Activated T-helper 1 cell treated with anti-CD3 and anti-CD28 coated beads, Interleukin-12 subunit alpha, Interleukin-12 subunit beta, Interleukin-2, Interleukin-4 antibody, amounts not matched to agents 30 ng/mL and 10 ng/mL and 1 ng/mL, durations not matched to agents 14 hours and 24 hours and 36 hours (primary cell): ENCODE measurements around the gene ECI2. TPM values are rescaled to one million over a fixed set of nuclear protein-coding genes. Genes with fewer than 3 reads are reported as not detected.

Experiments
- DNase-seq: peaks from one replicate; pipeline ENCODE4 v3.0.0; 2021; ENCODE audit warnings: low spot score
- H3K27ac Mint-ChIP-seq: one replicate; pipeline ENCODE4 v1.8.0; 2021; ENCODE audit warnings: mild to moderate bottlenecking, mixed read lengths
- H3K27me3 Mint-ChIP-seq: one replicate; pipeline ENCODE4 v1.8.0; 2022; ENCODE audit warnings: mild to moderate bottlenecking, moderate library complexity, mixed read lengths; ENCODE audit not compliant: insufficient read depth
- H3K36me3 Mint-ChIP-seq: one replicate; pipeline ENCODE4 v1.8.0; 2021; ENCODE audit warnings: low read depth, mixed read lengths
- H3K4me1 Mint-ChIP-seq: one replicate; pipeline ENCODE4 v1.8.0; 2021; ENCODE audit warnings: low read depth, mixed read lengths
- H3K4me3 Mint-ChIP-seq: one replicate; pipeline ENCODE4 v1.8.0; 2021; ENCODE audit warnings: mild to moderate bottlenecking, moderate library complexity, mixed read lengths
- H3K9me3 Mint-ChIP-seq: one replicate; pipeline ENCODE4 v1.8.0; 2021; ENCODE audit warnings: mixed read lengths
- intact Hi-C: fragments of 100-400 bp; cut with micrococcal nuclease; formaldehyde crosslinking; loops from one replicate; pipeline ENCODE4 v1.15.1; 2024
- total RNA-seq: library from RNA; stranded (reverse); gene quantifications from 2 replicates; pipeline ENCODE4 v1.2.3, GENCODE V29; 2022

The ECI2 gene, protein sequence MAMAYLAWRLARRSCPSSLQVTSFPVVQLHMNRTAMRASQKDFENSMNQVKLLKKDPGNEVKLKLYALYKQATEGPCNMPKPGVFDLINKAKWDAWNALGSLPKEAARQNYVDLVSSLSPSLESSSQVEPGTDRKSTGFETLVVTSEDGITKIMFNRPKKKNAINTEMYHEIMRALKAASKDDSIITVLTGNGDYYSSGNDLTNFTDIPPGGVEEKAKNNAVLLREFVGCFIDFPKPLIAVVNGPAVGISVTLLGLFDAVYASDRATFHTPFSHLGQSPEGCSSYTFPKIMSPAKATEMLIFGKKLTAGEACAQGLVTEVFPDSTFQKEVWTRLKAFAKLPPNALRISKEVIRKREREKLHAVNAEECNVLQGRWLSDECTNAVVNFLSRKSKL
- total RNA-seq = 12.5 and 13.4 TPM in 2 replicates

DNA sequence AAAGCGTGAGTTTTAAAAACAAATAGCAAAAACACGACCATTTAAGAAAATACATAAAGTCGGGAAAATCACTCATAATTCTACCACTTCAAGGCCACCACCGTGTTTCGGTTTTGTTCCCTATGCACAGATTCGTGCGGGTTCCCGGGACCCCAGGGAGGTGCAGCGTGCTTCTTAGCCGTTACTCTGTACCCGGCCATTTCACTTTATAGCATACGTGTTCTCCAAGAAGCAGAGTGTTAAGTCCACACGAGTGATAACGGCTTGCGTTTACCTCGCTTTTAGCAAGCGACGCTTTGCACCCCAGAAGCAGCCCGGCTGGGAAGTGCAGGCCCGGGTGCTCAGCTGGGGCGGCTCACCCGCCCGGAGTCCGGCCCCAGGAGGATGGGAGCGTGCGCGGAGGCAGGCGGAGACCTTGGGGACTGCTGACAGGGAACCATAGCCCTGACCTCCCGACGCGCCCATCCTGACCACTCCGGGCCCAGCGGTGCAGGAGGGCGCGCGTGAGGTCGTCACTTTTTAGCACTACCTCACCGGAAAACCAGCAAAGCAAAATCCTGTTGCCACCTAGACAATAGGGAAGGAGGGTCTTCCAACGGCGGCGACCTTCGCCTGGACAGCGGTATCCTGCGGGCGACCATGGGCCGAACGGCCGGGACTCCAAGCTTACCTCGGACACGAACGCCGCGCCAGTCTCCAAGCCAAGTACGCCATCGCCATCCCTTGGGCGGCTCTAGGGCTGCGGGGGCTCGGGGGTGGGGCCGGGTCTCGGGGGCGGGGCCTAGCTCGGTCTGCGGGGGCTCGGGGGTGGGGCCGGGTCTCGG is at the start of gene ECI2:
Gene ECI2, minus strand, starts transcription at position 735 of the 824 bp plus-strand sequence. Its CDS starts 15 bp downstream, at position 720.
- Mint-ChIP-seq H3K36me3 (peaks cover 24% of the 10 kb centered on the region), H3K27ac (peak within 1 kb of the TSS; percentile 90), H3K9me3 (no peaks in the 10 kb centered on the region), H3K4me1 (peaks cover 27% of the 10 kb centered on the region), H3K4me3 (peak within 1 kb of the TSS; percentile 86), H3K27me3 (peaks cover 4% of the 10 kb centered on the region)
- intact Hi-C loops = loop anchor here (1.0 to 10.0 kb wide), 15 partner anchors 20 to 1368 kb away; partner anchors contain the start of genes BPHL, CDYL, FAM50B and FARS2
- peak; percentile 69 for DNase-seq

DNA sequence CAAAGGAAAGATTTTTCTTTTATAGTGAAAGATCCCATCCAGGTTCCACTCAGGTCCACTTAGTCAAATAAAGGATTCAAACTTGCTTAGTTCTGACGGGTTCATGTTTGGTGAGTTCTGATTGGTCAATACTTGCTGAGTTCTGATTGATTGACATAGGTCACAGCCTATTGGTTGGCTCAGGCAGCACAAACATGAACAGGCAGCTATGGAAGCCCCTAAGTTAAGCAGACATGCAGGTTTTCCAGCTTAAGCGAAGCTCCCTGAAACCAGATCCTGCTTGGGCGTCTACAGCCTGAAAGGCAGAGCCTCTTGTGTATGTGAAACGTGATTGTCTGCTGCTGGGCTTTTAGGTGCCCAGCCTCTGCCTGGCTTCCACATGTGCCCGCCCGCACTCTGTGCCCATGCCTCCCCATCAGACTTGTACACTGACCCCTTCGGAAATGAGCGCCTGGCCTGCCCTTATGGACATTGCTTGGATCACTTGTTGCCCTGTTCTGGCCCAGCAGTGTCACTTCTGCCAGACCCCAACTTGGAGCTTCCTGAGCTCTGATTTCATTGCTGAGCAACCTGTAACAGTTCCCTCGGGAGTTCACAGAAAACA is 45.4 kb upstream of the ECI2 start:
- no peak for DNase-seq
- H3K4me3 Mint-ChIP-seq = no peak overlapping the region
- H3K9me3 Mint-ChIP-seq = no peaks in the 10 kb centered on the region

DNA sequence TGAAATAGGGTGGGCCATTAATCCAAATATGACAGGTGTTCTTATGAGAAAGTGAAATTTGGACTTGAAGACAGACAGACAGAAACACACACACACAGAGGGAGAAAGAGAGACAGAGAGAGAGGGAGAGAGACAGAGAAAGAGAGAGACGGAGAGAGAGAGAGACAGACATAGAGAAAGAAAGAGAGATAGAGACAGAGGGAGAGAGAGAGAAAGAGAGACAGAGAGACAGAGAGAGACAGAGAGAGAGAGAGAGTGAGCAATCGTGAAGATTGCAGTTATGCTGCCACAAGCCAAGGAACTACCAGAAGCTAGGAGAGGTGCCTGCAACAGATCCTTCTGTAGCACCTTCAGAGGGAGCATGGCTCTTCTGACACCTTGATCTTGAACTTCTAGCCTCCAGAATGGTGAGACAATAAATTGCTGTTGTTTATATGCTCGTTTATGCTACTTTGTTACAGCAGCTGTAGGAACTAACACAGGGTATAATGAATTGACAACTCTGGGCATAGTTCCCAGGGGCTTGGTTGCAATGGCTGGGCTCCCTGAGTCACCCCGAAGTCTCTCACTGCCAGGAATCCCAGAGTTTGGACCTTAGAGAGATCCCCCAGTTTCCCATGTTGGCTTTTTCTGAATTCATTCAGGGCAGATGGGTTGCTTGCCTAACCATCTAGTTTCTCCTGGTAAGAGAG is 44.7 kb upstream of the ECI2 start:
- Mint-ChIP-seq H3K9me3 (no peaks in the 10 kb centered on the region), H3K27ac (no peak overlapping the region), H3K4me3 (no peak overlapping the region), H3K27me3 (peaks cover 13% of the 10 kb centered on the region), H3K36me3 (no peaks in the 10 kb centered on the region), H3K4me1 (no peaks in the 10 kb centered on the region)
- DNase-seq = no peak
- intact Hi-C loops = no loop called here

More for the DNA sequence above, 45.4 kb upstream of the ECI2 start:
- no peak overlapping the region for H3K27ac Mint-ChIP-seq
- H3K36me3 Mint-ChIP-seq = no peaks in the 10 kb centered on the region
- peaks cover 13% of the 10 kb centered on the region for H3K27me3 Mint-ChIP-seq
- peaks cover 3% of the 10 kb centered on the region for H3K4me1 Mint-ChIP-seq
- intact Hi-C loops = no loop called here

DNA sequence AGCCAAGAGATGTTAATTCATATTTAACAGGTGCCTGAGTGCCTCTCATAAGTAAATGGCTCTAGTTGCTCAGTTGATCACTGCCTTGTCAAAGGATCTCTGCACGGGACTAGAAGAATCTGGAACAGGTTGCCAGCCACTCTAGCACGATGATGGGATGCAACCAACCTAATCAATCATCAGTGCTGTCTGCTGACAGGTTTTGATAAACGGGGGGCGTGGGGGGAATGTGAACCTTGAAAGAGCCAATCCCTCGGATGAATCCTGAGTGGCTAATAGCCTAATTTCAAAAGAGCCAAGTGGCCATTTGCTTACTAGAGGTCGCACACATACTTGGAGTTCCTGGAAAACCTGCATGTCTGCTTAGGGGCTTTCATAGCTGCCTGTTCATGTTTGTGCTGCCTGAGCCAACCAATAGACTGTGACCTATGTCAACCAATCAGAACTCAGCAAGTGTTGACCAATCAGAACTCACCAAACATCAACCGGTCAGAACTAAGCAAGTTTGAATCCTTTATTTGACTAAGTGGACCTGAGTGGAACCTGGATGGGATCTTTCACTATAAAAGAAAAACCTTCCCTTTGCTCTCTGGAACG is 43.5 kb upstream of the ECI2 start:
- intact Hi-C loops = no loop called here
- Mint-ChIP-seq H3K36me3 (no peaks in the 10 kb centered on the region), H3K27ac (no peak overlapping the region)

DNA sequence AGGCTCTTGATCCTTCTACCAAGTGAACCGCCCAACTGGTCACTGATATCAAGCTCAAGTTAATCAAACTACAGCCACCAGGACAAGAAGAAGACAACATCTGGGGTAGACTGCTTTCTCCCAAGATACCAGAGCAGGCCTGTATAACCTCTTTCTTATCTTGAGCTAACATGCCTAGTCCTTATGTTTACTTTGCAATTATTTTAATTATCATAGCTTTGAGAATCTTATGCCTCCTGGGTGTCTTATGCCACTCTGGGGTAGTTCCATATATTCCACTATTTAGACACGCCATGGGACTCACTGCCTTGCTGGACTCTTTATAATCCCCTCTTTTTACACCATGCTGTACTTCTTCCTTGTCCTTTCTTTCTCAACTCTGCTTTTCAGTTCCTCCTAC is 41.5 kb upstream of the ECI2 start:
- intact Hi-C loops = no loop called here
- Mint-ChIP-seq H3K27me3 (peaks cover 8% of the 10 kb centered on the region), H3K36me3 (no peaks in the 10 kb centered on the region), H3K4me3 (no peak overlapping the region), H3K4me1 (no peaks in the 10 kb centered on the region), H3K9me3 (no peaks in the 10 kb centered on the region), H3K27ac (no peak overlapping the region)
- no peak for DNase-seq

More for the DNA sequence above, 43.5 kb upstream of the ECI2 start:
- no peaks in the 10 kb centered on the region for H3K4me1 Mint-ChIP-seq
- DNase-seq = no peak
- peaks cover 13% of the 10 kb centered on the region for H3K27me3 Mint-ChIP-seq
- H3K4me3 Mint-ChIP-seq = no peak overlapping the region
- H3K9me3 Mint-ChIP-seq = no peaks in the 10 kb centered on the region

DNA sequence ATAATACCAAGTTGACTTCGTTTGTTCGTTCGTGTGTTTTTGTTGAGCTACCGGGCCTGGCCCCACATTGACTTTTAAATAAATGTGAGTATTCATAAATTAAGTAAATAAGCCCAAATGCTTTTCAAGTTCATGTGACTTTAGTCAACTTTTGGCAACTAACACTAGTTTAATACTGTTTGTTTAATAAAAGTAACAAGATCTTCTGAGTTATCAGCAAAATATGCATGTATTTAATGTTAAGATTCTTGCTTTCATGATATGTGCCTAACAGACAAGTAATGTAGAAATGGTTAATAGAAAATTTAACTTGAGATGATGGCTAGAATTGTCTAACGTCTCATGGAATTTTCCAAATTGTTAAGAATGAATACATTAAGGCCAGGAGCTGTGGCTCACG is 38.7 kb upstream of the ECI2 start:
- Mint-ChIP-seq H3K27me3 (peaks cover 1% of the 10 kb centered on the region), H3K4me1 (no peaks in the 10 kb centered on the region), H3K4me3 (no peak overlapping the region), H3K9me3 (no peaks in the 10 kb centered on the region), H3K27ac (no peak overlapping the region), H3K36me3 (no peaks in the 10 kb centered on the region)
- no peak for DNase-seq
- intact Hi-C loops = no loop called here

DNA sequence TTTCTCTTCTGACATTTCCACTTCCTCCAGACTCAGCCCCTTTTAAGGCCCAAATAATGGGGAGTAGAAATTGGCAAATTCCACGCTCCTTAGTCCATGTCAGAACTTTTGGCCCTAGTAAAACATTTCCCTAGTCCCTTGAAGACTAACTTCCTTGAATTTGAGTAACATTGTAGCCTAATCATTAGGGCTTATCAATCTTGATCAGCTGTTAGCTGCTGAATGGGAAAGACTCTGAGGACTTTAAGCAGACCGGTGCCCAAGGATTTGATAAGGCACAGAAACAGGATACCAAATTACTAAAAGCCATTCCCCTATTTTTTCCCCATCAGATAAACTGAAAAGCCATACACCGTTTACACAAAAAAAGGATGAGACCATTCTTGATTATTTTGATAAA is 37.0 kb upstream of the ECI2 start:
- no peak overlapping the region for H3K27ac Mint-ChIP-seq
- peaks cover 12% of the 10 kb centered on the region for H3K9me3 Mint-ChIP-seq
- intact Hi-C loops = no loop called here
- no peak overlapping the region for H3K4me3 Mint-ChIP-seq
- H3K4me1 Mint-ChIP-seq = no peaks in the 10 kb centered on the region
- DNase-seq = no peak
- peaks cover 1% of the 10 kb centered on the region for H3K27me3 Mint-ChIP-seq
- H3K36me3 Mint-ChIP-seq = no peaks in the 10 kb centered on the region

DNA sequence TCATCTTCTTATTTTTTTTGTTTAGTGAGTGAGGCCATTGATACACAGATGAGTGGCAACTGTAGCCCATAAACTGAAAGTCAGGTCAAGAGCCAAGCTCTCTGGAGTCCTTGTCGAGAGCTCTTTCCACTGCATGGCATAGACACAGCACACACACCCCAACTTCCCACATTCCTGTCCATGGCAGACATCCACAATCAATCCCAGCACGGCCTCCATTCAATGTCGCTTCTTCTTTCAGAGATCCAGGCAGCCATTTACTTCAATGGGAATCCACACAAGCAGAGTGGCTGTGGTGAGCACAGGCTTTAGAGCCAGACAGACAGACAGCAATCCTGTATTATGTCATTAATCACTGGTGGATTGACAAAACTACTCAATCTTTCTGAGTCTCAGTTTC is 34.9 kb upstream of the ECI2 start:
- H3K27me3 Mint-ChIP-seq = peaks cover 2% of the 10 kb centered on the region
- no peak overlapping the region for H3K27ac Mint-ChIP-seq
- peaks cover 12% of the 10 kb centered on the region for H3K9me3 Mint-ChIP-seq
- intact Hi-C loops = no loop called here
- no peaks in the 10 kb centered on the region for H3K36me3 Mint-ChIP-seq
- H3K4me1 Mint-ChIP-seq = no peaks in the 10 kb centered on the region
- DNase-seq = no peak
- H3K4me3 Mint-ChIP-seq = no peak overlapping the region

DNA sequence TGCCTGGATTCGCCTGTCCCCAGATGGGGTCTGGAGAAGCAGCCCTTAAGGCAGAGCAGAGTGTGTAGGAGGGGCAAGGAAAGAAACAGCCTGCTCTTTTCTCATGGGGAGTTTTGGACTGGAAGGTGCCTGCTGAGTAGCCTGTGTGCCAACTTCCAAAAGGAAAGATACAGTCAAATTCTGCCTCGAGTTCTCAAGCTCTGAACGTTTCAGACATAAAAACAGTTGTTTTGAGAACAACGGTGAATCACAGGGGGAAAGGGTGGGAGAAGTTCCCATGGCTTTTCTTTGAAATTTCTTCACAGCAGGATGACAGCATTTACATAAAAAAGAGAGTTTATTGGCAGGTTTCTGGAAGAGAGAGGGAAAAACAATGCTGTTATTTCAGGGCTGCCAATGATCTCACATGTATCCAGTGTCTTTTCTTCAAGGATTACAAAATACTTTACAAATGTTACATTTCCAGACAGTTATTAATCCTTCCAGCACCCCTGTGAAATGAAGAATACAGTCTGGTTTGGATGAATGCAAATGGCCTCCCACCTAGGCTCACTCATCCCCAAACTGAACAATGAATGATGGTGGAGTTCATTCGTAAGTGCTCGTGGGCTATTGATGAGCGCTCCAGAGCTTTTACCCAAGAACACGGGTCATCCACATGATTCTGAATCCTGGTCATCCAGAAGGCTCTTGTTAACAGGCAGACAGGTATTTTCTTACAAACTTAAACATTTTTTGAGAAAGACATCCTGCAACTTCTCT is 33.8 kb upstream of the ECI2 start:
- no peak overlapping the region for H3K27ac Mint-ChIP-seq
- DNase-seq = no peak
- H3K36me3 Mint-ChIP-seq = no peaks in the 10 kb centered on the region
- no peaks in the 10 kb centered on the region for H3K4me1 Mint-ChIP-seq
- intact Hi-C loops = no loop called here
- peaks cover 12% of the 10 kb centered on the region for H3K9me3 Mint-ChIP-seq
- H3K4me3 Mint-ChIP-seq = no peak overlapping the region
- H3K27me3 Mint-ChIP-seq = peaks cover 2% of the 10 kb centered on the region

DNA sequence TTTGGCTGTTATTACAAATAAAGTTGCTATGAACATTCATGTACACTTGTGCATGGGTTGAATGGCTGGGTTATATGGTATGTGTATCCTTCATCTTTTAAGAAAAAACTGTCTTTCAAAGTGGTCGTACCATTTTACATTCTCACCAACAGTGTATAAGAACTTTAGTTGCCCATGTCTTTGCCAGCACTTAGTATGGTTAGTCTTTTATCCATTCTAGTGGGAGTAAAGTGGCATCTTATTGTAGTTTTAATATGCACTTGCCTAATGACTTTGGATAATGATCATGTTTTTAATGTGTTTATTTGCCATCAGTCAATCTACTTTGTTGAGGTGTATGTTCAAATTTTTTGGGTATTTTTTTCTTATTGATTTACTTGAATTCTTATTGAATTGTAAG is 32.5 kb upstream of the ECI2 start:
- intact Hi-C loops = no loop called here
- H3K4me3 Mint-ChIP-seq = no peak overlapping the region
- peaks cover 2% of the 10 kb centered on the region for H3K27me3 Mint-ChIP-seq
- no peak overlapping the region for H3K27ac Mint-ChIP-seq
- no peaks in the 10 kb centered on the region for H3K4me1 Mint-ChIP-seq
- no peak for DNase-seq
- peaks cover 12% of the 10 kb centered on the region for H3K9me3 Mint-ChIP-seq
- H3K36me3 Mint-ChIP-seq = no peaks in the 10 kb centered on the region

DNA sequence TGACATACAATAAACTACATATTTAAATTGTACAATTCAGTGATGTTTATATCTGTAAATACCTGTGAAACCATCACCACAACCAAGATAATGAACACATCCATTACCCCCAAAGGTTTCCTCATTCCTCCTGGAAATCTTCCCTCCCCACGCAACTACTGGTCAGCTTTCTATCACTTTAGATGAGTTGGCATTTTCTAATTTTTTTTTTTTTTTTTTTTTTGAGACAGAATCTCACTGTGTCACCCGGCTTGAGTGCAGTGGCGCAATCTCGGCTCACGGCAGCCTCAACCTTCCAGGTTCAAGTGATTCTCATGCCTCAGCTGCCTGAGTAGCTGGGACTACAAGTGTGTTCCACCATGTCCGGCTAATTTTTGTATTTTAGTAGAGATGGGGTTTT is 31.7 kb upstream of the ECI2 start:
- H3K27me3 Mint-ChIP-seq = peaks cover 2% of the 10 kb centered on the region
- intact Hi-C loops = no loop called here
- H3K4me3 Mint-ChIP-seq = no peak overlapping the region
- H3K4me1 Mint-ChIP-seq = no peaks in the 10 kb centered on the region
- peaks cover 12% of the 10 kb centered on the region for H3K9me3 Mint-ChIP-seq
- H3K27ac Mint-ChIP-seq = no peak overlapping the region
- H3K36me3 Mint-ChIP-seq = no peaks in the 10 kb centered on the region
- no peak for DNase-seq

DNA sequence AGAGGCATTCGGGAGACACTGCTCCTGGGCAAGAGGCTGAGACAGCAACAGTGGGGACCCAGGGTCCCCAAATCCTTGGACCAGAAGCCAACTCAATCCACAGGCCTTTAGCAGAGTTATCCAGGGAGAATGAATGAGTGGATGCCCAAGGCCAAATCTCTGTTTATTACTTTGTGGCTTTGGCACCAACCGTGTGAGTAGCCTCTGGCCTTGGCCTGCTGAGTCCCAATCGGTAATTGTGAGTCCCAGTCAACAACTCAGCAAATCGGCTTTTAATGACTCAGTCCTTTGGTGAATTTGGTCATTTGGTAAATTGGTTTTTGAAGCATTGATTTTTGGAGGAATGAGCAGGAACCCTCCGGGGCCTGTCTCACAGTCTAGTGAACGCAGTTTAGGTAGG is 29.1 kb upstream of the ECI2 start:
- DNase-seq = no peak
- H3K4me3 Mint-ChIP-seq = no peak overlapping the region
- H3K27ac Mint-ChIP-seq = no peak overlapping the region
- H3K4me1 Mint-ChIP-seq = no peaks in the 10 kb centered on the region
- intact Hi-C loops = loop anchor here (1.0 kb wide), 1 partner anchor 46 kb away; no protein-coding TSS in a partner anchor
- H3K36me3 Mint-ChIP-seq = no peaks in the 10 kb centered on the region
- H3K9me3 Mint-ChIP-seq = peaks cover 12% of the 10 kb centered on the region
- peaks cover 2% of the 10 kb centered on the region for H3K27me3 Mint-ChIP-seq
